GM12874 (cell line): ENCODE measurements around the gene IFNA6.

ENCODE experiments used
- TF ChIP-seq, protein P1 (sequence below): IDR thresholded peaks from 2 replicates; pipeline ENCODE4 v1.5.1; 2011; ENCODE audit warnings: low read depth, mild to moderate bottlenecking, control low read depth, low read length, moderate library complexity; ENCODE audit not compliant: insufficient read depth

The IFNA6 gene

DNA sequence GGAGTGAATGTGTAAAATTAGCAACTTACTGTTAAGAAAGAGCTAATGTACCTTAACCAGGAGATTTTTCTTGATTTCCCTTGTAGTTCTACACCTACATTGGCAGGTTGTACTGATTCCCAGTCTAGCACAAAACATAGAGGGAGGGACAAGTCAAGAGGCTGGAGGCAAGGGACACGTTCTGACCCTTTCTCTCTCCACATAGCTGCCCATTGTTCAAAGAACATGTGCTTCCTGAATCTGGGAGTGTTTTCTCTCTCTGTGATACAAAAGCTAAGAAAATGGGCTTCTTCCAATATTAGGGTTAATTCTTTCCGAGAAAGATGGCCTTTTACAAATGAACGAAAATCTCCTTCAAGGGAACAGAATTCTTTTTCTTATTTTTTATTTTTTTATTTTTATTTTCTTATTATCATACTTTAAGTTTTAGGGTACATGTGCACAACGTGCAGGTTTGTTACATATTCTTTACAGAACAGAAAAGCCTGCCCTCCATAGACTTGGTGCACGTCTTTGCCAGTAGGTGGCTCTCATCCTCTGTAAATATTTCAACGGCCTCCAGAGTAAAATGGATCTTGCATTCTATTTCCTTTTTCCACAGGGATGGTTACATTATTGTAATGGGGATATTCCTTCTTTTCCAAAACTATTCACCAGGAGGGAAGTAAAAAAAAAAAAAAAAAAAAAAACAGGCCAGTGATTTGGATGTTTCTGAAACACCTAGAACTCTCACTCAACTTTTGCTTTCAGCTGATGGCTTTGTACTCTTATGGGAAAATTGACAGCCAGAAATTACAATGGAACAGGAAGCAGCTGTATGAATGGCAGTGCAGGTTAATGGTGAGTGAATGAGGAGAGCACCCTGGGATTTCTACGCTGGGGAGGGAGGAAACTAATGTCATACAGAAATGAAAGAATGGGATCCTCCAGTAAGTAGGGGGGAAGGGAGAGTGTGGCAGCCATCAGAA, 32.4 kb downstream of the IFNA6 start:
- TF ChIP-seq, protein P1, sequence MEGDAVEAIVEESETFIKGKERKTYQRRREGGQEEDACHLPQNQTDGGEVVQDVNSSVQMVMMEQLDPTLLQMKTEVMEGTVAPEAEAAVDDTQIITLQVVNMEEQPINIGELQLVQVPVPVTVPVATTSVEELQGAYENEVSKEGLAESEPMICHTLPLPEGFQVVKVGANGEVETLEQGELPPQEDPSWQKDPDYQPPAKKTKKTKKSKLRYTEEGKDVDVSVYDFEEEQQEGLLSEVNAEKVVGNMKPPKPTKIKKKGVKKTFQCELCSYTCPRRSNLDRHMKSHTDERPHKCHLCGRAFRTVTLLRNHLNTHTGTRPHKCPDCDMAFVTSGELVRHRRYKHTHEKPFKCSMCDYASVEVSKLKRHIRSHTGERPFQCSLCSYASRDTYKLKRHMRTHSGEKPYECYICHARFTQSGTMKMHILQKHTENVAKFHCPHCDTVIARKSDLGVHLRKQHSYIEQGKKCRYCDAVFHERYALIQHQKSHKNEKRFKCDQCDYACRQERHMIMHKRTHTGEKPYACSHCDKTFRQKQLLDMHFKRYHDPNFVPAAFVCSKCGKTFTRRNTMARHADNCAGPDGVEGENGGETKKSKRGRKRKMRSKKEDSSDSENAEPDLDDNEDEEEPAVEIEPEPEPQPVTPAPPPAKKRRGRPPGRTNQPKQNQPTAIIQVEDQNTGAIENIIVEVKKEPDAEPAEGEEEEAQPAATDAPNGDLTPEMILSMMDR, result peak; percentile 53

DNA sequence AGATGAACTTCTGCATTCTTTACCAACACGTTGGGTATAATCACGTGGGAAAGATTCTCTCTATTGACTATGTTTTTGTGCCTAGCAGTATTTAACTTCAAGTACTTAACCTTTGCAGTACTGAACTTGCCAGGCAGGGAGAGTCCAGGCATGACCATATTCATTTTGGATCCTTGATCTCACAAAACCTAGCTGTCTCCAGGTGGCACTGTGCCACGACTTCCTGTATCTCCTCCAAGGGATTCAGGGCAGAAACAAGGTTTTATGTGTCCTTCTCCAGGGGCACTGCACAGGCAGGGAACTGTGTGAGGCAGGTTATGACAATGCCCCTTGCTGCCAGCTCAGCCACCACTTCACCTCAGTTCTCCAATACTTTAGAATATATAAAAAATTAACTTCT, 33.8 kb downstream of the IFNA6 start:
- TF ChIP-seq, protein P1, result no peak

DNA sequence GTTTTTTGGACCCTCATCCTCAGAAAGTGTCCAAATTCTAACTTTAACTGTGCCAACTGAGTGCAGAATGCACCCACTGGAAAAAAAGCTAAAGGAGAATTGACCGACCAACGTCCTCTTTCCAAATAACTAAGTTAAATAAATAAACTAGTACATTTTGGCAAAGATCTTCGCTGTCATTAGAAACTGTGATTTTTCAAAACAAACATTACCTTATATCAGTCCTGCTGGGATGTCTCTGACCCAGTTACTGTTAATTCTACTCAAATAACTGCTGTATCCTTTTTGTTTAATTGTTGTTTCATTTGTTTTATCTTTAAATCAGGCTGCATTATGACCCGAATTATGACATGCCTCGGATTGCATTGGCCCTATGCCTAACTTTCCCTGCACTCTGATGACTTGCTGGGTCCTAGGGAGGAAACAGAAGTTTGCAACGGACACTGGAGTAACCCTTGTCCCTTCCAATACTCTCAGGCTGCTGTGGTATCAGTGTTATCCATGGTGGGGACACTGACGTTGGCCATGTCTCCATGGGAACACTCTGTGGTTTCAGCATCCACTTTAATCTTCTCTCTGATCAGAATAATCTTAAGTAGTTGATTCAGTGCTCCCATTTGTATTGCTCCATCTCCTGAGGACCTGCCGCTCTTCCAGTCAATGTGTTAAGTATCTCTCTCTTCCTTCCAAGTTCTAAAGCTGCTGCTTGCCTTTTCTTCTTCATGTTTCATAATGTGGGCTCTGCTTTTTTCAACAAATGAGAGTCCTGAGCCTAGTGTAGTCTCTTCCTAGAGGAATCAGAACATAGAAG, 34.5 kb downstream of the IFNA6 start:
- TF ChIP-seq, protein P1, result no peak

DNA sequence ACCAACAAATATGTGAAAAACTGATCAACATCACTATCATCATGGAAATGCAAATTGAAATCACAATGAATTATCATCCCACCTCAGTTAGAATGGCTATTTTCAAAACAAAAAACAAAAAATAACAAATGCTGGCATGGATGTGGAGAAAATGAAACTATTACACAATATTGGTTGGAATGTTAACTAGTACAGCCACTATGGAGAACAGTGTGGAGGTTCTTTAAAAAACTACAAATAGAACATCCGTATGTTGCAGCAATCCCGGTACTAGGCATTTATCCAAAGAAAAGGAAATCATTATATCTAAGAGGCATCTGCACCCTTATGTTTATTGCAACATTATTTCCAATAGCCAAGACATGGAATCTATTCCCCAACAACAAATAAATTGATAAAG, 36.5 kb downstream of the IFNA6 start:
- TF ChIP-seq, protein P1, result no peak

GRCh38 chr9:21311889-21312288, 38.8 kb downstream of the IFNA6 start:
- TF ChIP-seq, protein P1, result no peak

GRCh38 chr9:21305213-21305612, 45.5 kb downstream of the IFNA6 start, which contains the start of gene IFNA5:
Gene IFNA5, minus strand, starts transcription at chr9:21305313. Its CDS starts 57 bp downstream, at chr9:21305256.
- TF ChIP-seq, protein P1, result no peak
